Stimulated activated CD8-positive, alpha-beta memory T cell treated with anti-CD3 and anti-CD28 coated beads, Interleukin-15, amount 100 ng/mL, for 1 hour (primary cell): ENCODE data around the gene ERC2.

Experiments
- DNase-seq: peaks from one replicate; pipeline ENCODE4 v3.0.0-alpha.2; 2020; ENCODE audit warnings: low read depth

Gene ERC2

GRCh38 chr3:55795296-55795695 lies 673.0 kb downstream of the ERC2 start:
- no peak for DNase-seq

- no peak for DNase-seq
Measured at GRCh38 chr3:55792742-55793141, 675.5 kb downstream of the ERC2 start.

GRCh38 chr3:55792009-55792408 lies 676.3 kb downstream of the ERC2 start:
- DNase-seq: no peak

- DNase-seq: no peak
Measured at GRCh38 chr3:55790596-55791350, 677.5 kb downstream of the ERC2 start.

GRCh38 chr3:55789516-55789915 lies 678.8 kb downstream of the ERC2 start:
- no peak for DNase-seq

- no peak for DNase-seq
Measured at GRCh38 chr3:55782807-55783206, 685.5 kb downstream of the ERC2 start.

GRCh38 chr3:55782351-55782750 lies 685.9 kb downstream of the ERC2 start:
- no peak for DNase-seq

GRCh38 chr3:55780913-55781312 lies 687.4 kb downstream of the ERC2 start:
- no peak for DNase-seq

GRCh38 chr3:55779543-55779942 lies 688.7 kb downstream of the ERC2 start:
- no peak for DNase-seq

GRCh38 chr3:55775366-55776154 lies 692.7 kb downstream of the ERC2 start:
- no peak for DNase-seq

- no peak for DNase-seq
Measured at GRCh38 chr3:55774856-55775255, 693.4 kb downstream of the ERC2 start.

- no peak for DNase-seq
Measured at GRCh38 chr3:55771503-55771902, 696.8 kb downstream of the ERC2 start.

- DNase-seq: no peak
Measured at GRCh38 chr3:55770077-55770476, 698.2 kb downstream of the ERC2 start.

GRCh38 chr3:55766753-55767152 lies 701.5 kb downstream of the ERC2 start:
- no peak for DNase-seq

- no peak for DNase-seq
Measured at GRCh38 chr3:55765906-55766701, 702.2 kb downstream of the ERC2 start.

GRCh38 chr3:55765398-55765797 lies 702.9 kb downstream of the ERC2 start:
- DNase-seq: no peak

GRCh38 chr3:55756976-55757375 lies 711.3 kb downstream of the ERC2 start:
- DNase-seq: no peak

GRCh38 chr3:55755516-55756205 lies 712.6 kb downstream of the ERC2 start:
- no peak for DNase-seq

GRCh38 chr3:55752911-55753310 lies 715.4 kb downstream of the ERC2 start:
- DNase-seq: no peak

- DNase-seq: no peak
Measured at GRCh38 chr3:55751730-55752129, 716.5 kb downstream of the ERC2 start.

- DNase-seq: no peak
Measured at GRCh38 chr3:55750525-55750924, 717.7 kb downstream of the ERC2 start.

GRCh38 chr3:55749036-55749435 lies 719.2 kb downstream of the ERC2 start:
- DNase-seq: no peak
